Liver (tissue), 9 donors: ENCODE results near the gene PHF23. TPM values are rescaled to one million over a fixed set of nuclear protein-coding genes. Genes with fewer than 3 reads are reported as not detected.

Source experiments
- DNase-seq: peaks from one replicate; pipeline ENCODE4 v3.0.0-alpha.2; 2017; ENCODE audit warnings: low spot score
- H3K27ac ChIP-seq, 2 donors: one replicate each; pipeline ENCODE4 v1.7.0; 2013; ENCODE audit warnings: inconsistent platforms in 2 of 2, low read length in 2 of 2, control low read depth in 1 of 2, low read depth in 1 of 2, mild to moderate bottlenecking in 1 of 2
- H3K27me3 ChIP-seq, 4 donors: one replicate each; pipeline versions ENCODE4 v1.6.1 to v1.7.0; 2013; ENCODE audit warnings: low read length in 3 of 4, inconsistent platforms in 1 of 4, mild to moderate bottlenecking in 1 of 4, moderate library complexity in 1 of 4; ENCODE audit not compliant: control insufficient read depth in 4 of 4, insufficient read depth in 4 of 4
- H3K36me3 ChIP-seq, 4 donors: one replicate each; pipeline versions ENCODE4 v1.6.1 to v1.7.0; 2013; ENCODE audit warnings: low read length in 3 of 4, mild to moderate bottlenecking in 3 of 4, low read depth in 1 of 4, moderate library complexity in 1 of 4; ENCODE audit not compliant: control insufficient read depth in 4 of 4, insufficient read depth in 3 of 4
- H3K4me1 ChIP-seq, 4 donors: one replicate each; pipeline versions ENCODE4 v1.6.1 to v1.7.0; 2013; ENCODE audit warnings: low read length in 3 of 4, mild to moderate bottlenecking in 3 of 4, moderate library complexity in 1 of 4; ENCODE audit not compliant: control insufficient read depth in 4 of 4, insufficient read depth in 4 of 4
- H3K4me3 ChIP-seq, 3 donors: one replicate each; pipeline versions ENCODE4 v1.6.1 to v1.7.0; 2013; ENCODE audit warnings: low read length in 3 of 3, control low read depth in 1 of 3, low read depth in 1 of 3, mild to moderate bottlenecking in 1 of 3
- H3K9ac ChIP-seq, 2 donors: one replicate each; pipeline ENCODE4 v1.7.0; 2013; ENCODE audit warnings: low read length in 2 of 2, mild to moderate bottlenecking in 2 of 2, moderate library complexity in 2 of 2, control low read depth in 1 of 2, low read depth in 1 of 2
- H3K9me3 ChIP-seq, 4 donors: one replicate each; pipeline versions ENCODE4 v1.6.1 to v1.7.0; 2013; ENCODE audit warnings: low read length in 3 of 4; ENCODE audit not compliant: control insufficient read depth in 4 of 4
- ATF3 ChIP-seq: IDR thresholded peaks from 2 replicates; pipeline ENCODE4 v1.6.1; 2016; ENCODE audit warnings: antibody characterized with exemption
- CTCF ChIP-seq: fragments of 150-350 bp; IDR thresholded peaks from 2 replicates; pipeline ENCODE4 v1.5.1; 2017; ENCODE audit warnings: improper control_type of control experiment, low read depth, low read length; ENCODE audit not compliant: missing input control
- EGR1 ChIP-seq, 2 donors: IDR thresholded peaks; 2 replicates each; pipeline ENCODE4 v1.6.1; 2016 to 2018; ENCODE audit warnings: antibody characterized with exemption in 2 of 2, low read depth in 2 of 2
- FOXA1 ChIP-seq: IDR thresholded peaks from 2 replicates; pipeline ENCODE4 v1.6.1; 2016; ENCODE audit warnings: antibody characterized with exemption
- FOXA2 ChIP-seq: IDR thresholded peaks from 2 replicates; pipeline ENCODE4 v1.6.1; 2016; ENCODE audit warnings: antibody characterized with exemption
- GABPA ChIP-seq, 2 donors: IDR thresholded peaks in 1 of 2; conservative IDR thresholded peaks in 1 of 2; 2 replicates each; pipeline ENCODE4 v1.6.1; 2016; ENCODE audit warnings: antibody characterized with exemption in 2 of 2, mild to moderate bottlenecking in 1 of 2, moderate library complexity in 1 of 2
- HNF4A ChIP-seq, 2 donors: conservative IDR thresholded peaks; 2 replicates each; pipeline ENCODE4 v1.6.1; 2016; ENCODE audit warnings: antibody characterized with exemption in 2 of 2, mild to moderate bottlenecking in 2 of 2
- HNF4G ChIP-seq: IDR thresholded peaks from 2 replicates; pipeline ENCODE4 v1.6.1; 2016; ENCODE audit warnings: antibody characterized with exemption
- JUND ChIP-seq, 2 donors: IDR thresholded peaks; 2 replicates each; pipeline ENCODE4 v1.6.1; 2016; ENCODE audit warnings: antibody characterized with exemption in 2 of 2
- MAX ChIP-seq: IDR thresholded peaks from 2 replicates; pipeline ENCODE4 v1.6.1; 2016; ENCODE audit warnings: antibody characterized with exemption
- NR2F2 ChIP-seq: IDR thresholded peaks from 2 replicates; pipeline ENCODE4 v1.6.1; 2016; ENCODE audit warnings: antibody characterized with exemption
- RAD21 ChIP-seq, 2 donors: IDR thresholded peaks; 2 replicates each; pipeline ENCODE4 v1.6.1; 2016; ENCODE audit warnings: antibody characterized with exemption in 2 of 2, mild to moderate bottlenecking in 2 of 2
- REST ChIP-seq: IDR thresholded peaks from 2 replicates; pipeline ENCODE4 v1.6.1; 2016; ENCODE audit warnings: antibody characterized with exemption, mild to moderate bottlenecking
- RXRA ChIP-seq, 2 donors: IDR thresholded peaks; 2 replicates each; pipeline ENCODE4 v1.6.1; 2017 to 2018; ENCODE audit warnings: antibody characterized with exemption in 2 of 2, mild to moderate bottlenecking in 1 of 2
- SP1 ChIP-seq: IDR thresholded peaks from 2 replicates; pipeline ENCODE4 v1.6.1; 2018; ENCODE audit warnings: antibody characterized with exemption, mild to moderate bottlenecking
- TAF1 ChIP-seq: conservative IDR thresholded peaks from 2 replicates; pipeline ENCODE4 v1.6.1; 2016; ENCODE audit warnings: antibody characterized with exemption, mild to moderate bottlenecking
- YY1 ChIP-seq: IDR thresholded peaks from 2 replicates; pipeline ENCODE4 v1.6.1; 2016; ENCODE audit warnings: antibody characterized with exemption, mild to moderate bottlenecking
- ZBTB33 ChIP-seq: IDR thresholded peaks from 2 replicates; pipeline ENCODE4 v1.6.1; 2016; ENCODE audit warnings: antibody characterized with exemption
- WGBS: extraction: QIAGEN DNeasy Blood & Tissue Kit; methylation state at CpG from one replicate; pipeline ENCODE4 v1.1.7; 2013; 5-methylcytosine and 5-hydroxymethylcytosine counted together
- polyA plus RNA-seq, 2 donors: library from polyadenylated mRNA; stranded (reverse) in 1 of 2; unstranded in 1 of 2; fragments of 200-250 nt in 1 of 2; fragments of >200 nt in 1 of 2; fragmentation: Nextera tagmentation in 1 of 2; extraction: Ambion mirVana in 1 of 2; gene quantifications; one replicate each; pipeline versions ENCODE4 v1.2.1 to v1.2.3, GENCODE V29; 2013 to 2015
- total RNA-seq, 2 donors: library from RNA; depleted of rRNA; stranded (reverse); fragments of >200 nt; gene quantifications; one replicate each; pipeline ENCODE4 v1.2.3, GENCODE V29; 2014
- donor health status: healthy.
- donor health status: healthy.
- donor health status: healthy.
- donor health status: healthy.
- donor health status: healthy.

The PHF23 gene
- total and polyA plus RNA-seq, 4 donors: 14.0 to 18.3 (median 15.2) TPM

- Histone ChIP-seq H3K9me3 (no peaks in the 10 kb centered on the region), H3K36me3 (no peaks in the 10 kb centered on the region), H3K4me3 (no peak overlapping the region), H3K4me1 (peaks cover 0 to 3% (median 0%) of the 10 kb centered on the region in 4 donors), H3K27ac (no peak overlapping the region), H3K9ac (no peak overlapping the region), H3K27me3 (no peaks in the 10 kb centered on the region)
- no peak for DNase-seq
- WGBS: 93% methylated on average over 9 of the region's 9 CpGs
- TF ChIP-seq RXRA (IDR thresholded peaks at IDR 0.05) (no peak), HNF4G (no peak), FOXA1 (no peak), HNF4A (conservative IDR thresholded peaks at IDR 0.05) (no peak), SP1 (no peak), FOXA2 (no peak), ATF3 (no peak), CTCF (no peak)
Observed at GRCh38 chr17:7208754-7209460, 30.4 kb downstream of the PHF23 start.

GRCh38 chr17:7208027-7208571 lies 31.2 kb downstream of the PHF23 start:
- no peak for TF ChIP-seq MAX
- no peak for TF ChIP-seq REST
- no peak for TF ChIP-seq RAD21 (IDR thresholded peaks at IDR 0.05)
- TF ChIP-seq YY1: no peak
- TF ChIP-seq ATF3: no peak
- TF ChIP-seq HNF4A (conservative IDR thresholded peaks at IDR 0.05): no peak
- TF ChIP-seq FOXA1: no peak
- no peak for TF ChIP-seq NR2F2
- TF ChIP-seq FOXA2: no peak
- no peak for TF ChIP-seq SP1
- no peak for TF ChIP-seq HNF4G
- no peak for TF ChIP-seq JUND (IDR thresholded peaks at IDR 0.05)
- TF ChIP-seq TAF1: no peak
- no peak for TF ChIP-seq CTCF
- TF ChIP-seq GABPA (IDR thresholded peaks at IDR 0.05 in 1 of 2, conservative IDR thresholded peaks at IDR 0.05 in 1 of 2): no peak
- no peak for TF ChIP-seq RXRA (IDR thresholded peaks at IDR 0.05)
- TF ChIP-seq EGR1 (IDR thresholded peaks at IDR 0.05; ENCODE audit: low read depth in 2 of 2): no peak
- TF ChIP-seq ZBTB33: no peak
- Histone ChIP-seq H3K36me3 (no peaks in the 10 kb centered on the region), H3K9me3 (no peaks in the 10 kb centered on the region), H3K27me3 (no peaks in the 10 kb centered on the region), H3K9ac (no peak overlapping the region), H3K27ac (no peak overlapping the region), H3K4me1 (peaks cover 0 to 2% (median 0%) of the 10 kb centered on the region in 4 donors), H3K4me3 (no peak overlapping the region)
- no peak for DNase-seq
- WGBS: 67% methylated on average over 21 of the region's 21 CpGs
